ENCODE results near the gene KCTD4.
"Not testable (repeated sequence)": the region's sequence is repeated elsewhere in the genome, so short reads cannot be mapped to it uniquely, and the experiment has no call there.

Gene KCTD4

GRCh38 chr13:45200701-45201232 lies at the start of gene KCTD4:
Gene KCTD4 (minus strand): TSS chr13:45201045. CDS start chr13:45194567, 6,478 bp downstream.
- no peak for DNase-seq (ENCODE audit: low read depth in 2 of 2)

DNA sequence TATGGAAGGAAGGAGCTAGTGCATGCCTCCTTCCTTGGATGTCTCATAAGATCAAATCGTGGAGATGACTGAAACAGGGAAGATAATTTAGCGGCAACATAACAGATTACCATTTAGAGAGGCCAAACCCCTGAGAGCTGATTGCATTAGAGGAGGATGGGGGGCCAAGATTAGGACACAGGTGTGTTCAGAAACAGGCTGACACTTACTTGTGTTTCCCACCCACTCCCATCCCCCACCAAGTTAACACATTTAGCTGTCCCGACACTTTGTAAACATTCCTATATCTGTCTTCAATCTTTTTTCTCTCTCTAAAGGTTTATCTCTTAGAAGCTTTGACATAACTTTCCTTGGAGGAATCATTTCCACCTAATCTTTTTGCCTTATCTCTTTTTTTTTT lies 48.8 kb upstream of the KCTD4 start:
- no peak for DNase-seq (ENCODE audit: low read depth in 2 of 2)

GRCh38 chr13:45244736-45245135 lies 43.9 kb upstream of the KCTD4 start:
- DNase-seq (ENCODE audit: low read depth in 2 of 2), result not testable (repeated sequence)

GRCh38 chr13:45243077-45243476 lies 42.2 kb upstream of the KCTD4 start:
- no peak for DNase-seq (ENCODE audit: low read depth in 2 of 2)

- no peak for DNase-seq (ENCODE audit: low read depth in 2 of 2)
Measured at GRCh38 chr13:45242524-45242923, 41.7 kb upstream of the KCTD4 start.

DNA sequence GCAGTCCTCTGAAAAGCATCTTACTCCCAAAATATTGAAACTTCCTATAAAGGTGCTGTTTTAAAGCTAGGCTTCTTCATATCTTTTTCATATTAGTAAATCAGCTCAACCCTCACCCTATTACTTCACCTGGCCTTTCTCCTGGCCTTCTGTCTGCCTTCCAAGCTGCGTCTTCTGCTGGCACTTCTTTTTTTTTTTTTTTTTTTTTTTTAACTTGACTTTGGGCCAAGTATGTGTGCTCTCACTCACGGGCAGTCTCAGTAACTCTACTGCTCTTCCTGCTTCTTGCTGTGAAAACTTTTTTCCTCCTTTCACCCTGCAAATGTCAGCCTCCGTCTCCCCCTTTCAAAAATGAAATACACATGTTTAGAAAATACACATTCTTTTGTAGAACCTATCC lies 41.2 kb upstream of the KCTD4 start:
- DNase-seq (ENCODE audit: low read depth in 2 of 2), result no peak

GRCh38 chr13:45240143-45240542 lies 39.3 kb upstream of the KCTD4 start:
- no peak for DNase-seq (ENCODE audit: low read depth in 2 of 2)

DNA sequence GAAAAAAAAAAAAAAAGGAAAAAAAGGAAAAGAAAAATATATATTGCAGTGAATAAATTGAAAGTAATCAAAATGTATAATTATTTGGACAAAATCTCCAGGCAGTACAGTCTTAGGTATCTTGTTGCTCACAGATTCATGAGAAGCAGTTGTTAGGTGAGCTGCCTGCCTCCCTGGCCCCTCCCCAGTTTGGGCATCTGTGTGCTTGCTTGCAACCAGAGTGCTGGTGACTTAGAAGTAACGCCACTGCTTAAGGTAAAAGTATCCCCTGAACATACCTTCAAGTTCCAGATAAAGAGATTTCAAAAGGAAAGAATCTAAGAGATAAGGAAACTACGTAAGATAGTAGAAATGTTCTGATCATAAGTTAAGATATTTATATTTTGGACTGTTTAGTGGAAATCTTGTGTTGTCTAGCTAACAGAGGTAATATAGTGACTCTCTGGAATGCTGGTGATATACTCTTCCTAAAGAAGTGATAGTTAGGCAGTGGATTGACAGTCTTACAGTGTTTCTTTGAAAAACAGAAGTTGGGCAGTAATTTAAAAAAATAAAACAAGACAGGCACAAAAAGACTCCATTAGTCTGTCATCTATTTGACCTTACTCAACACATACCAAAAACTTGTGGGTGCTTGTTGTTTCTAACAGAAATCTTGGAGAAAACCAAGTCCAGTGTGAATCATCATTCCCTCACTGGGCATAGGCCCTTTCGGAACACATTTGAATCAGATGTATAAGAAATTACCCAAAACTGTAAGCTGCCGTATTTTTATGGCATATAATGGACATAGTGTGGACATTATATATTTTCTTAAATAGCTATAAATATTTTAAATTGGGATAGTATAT lies 38.3 kb upstream of the KCTD4 start:
- no peak for DNase-seq (ENCODE audit: low read depth in 2 of 2)

- DNase-seq (ENCODE audit: low read depth in 2 of 2), result no peak
Measured at GRCh38 chr13:45232591-45232990, 31.7 kb upstream of the KCTD4 start.

GRCh38 chr13:45231722-45232121 lies 30.9 kb upstream of the KCTD4 start:
- no peak for DNase-seq (ENCODE audit: low read depth in 2 of 2)

DNA sequence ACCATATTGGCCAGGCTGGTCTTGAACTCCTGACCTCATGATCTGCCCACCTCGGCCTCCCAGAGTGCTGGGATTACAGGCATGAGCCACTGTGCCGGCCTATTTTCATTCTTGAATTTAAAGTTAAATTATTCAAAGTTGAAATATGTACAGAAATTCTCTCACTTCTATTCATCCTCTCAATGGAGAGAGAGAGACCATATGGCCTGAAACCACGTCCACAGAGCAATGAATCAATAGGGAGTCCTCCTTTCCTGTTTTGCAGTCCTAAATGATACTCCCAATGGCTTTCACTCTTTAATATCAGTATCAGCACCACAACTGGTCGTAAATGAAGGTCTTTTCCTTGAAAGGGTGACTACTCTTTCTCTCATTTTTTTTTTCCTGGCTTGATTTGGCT lies 30.5 kb upstream of the KCTD4 start:
- no peak for DNase-seq (ENCODE audit: low read depth in 2 of 2)

DNA sequence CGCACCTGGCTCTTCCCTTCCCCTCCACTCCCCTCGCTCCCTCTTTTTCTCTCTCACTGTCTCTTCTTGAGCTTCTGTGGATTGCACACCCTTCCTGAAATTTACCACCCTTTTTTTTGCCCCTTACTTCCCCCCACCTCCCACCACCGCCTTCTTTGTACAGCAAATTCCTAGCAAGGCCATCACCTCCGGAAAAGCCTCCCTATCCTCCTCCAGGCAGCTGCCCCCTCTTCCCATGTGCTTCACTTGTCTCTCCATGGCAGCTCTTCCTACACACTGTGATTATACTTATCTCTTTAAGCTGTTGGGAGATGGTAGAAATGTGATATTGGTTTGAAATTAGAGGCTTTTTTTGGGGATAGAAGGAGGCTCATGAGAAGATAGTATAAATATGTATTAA lies 28.3 kb upstream of the KCTD4 start:
- no peak for DNase-seq (ENCODE audit: low read depth in 2 of 2)

DNA sequence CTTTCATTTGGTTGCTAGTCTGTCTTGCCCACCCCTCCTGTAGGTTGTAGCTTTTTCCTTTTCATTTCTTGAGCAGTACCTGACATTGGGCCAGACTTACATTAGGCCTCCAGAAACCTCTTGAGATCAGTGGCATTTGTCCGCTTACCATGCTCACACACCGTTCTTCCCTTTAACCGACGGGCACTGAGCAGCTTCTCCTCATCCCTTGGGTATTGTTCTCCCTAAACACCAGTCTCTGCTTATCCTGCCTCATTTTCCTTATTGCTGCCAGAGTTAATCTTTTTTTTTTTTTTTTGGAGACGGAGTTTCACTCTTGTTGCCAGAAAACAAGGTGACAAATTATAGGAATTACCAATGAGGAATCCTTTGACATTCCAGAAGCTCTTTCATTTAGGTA lies 27.2 kb upstream of the KCTD4 start:
- DNase-seq (ENCODE audit: low read depth in 2 of 2), result no peak

- DNase-seq (ENCODE audit: low read depth in 2 of 2), result no peak
Measured at GRCh38 chr13:45226024-45226423, 25.2 kb upstream of the KCTD4 start.

- no peak for DNase-seq (ENCODE audit: low read depth in 2 of 2)
Measured at GRCh38 chr13:45225370-45225769, 24.5 kb upstream of the KCTD4 start.

- no peak for DNase-seq (ENCODE audit: low read depth in 2 of 2)
Measured at GRCh38 chr13:45224176-45224575, 23.3 kb upstream of the KCTD4 start.

DNA sequence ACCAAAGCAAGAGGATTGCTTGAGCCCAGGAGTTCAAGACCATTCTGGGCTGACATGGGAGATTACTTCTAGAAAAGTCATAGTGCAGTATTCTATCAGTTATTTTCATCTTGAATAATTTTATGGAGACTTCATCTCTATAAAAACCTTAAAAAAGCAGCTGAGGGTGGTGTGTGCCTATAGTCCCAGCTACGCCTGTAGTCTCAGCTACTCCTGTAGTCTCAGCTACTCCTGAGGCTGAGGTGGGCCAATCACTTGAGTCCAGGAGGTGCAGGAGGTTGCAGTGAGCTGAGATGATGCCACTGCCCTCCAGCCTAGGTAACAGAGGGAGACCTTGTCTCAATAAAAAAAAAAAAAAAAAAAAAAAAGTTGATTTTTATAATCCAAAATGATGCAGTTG lies 22.1 kb upstream of the KCTD4 start:
- DNase-seq (ENCODE audit: low read depth in 2 of 2), result no peak

DNA sequence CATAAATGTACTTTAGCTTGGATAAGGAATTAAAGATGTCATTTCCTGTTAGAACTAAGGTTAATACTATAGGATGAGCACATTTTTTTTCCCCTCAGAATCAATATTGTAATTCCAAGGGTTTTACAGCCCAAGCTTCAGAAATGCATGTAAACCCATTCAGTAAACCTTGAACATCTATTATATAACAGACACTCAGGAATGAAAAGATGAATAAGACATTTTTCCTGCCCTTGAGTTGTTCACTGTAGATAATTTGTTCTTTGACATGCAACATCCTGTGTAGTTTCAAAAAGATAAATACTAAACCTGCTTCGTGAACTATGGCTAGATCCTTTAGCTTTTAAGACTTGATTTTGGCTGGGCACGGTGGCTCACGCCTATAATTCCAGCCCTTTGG lies 21.7 kb upstream of the KCTD4 start:
- no peak for DNase-seq (ENCODE audit: low read depth in 2 of 2)

DNA sequence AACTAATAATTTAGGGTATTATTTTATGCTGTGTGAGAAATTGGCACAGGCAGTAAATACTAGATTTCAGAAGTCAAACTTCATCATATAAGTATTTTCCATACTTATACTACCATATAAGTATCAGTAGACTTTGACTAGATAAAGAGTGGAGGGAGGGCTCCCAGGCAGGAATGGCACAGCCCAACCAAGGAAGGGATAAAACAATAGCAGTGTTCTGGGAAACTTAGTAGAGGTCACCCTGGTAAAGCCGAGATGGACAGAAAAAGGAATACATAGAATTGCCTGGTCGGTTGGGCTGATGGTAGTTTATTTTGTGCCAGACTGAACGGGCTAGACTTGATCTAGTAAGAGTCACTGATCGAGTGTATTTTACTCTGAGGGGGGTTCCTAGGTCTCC lies 19.6 kb upstream of the KCTD4 start:
- DNase-seq (ENCODE audit: low read depth in 2 of 2), result no peak

DNA sequence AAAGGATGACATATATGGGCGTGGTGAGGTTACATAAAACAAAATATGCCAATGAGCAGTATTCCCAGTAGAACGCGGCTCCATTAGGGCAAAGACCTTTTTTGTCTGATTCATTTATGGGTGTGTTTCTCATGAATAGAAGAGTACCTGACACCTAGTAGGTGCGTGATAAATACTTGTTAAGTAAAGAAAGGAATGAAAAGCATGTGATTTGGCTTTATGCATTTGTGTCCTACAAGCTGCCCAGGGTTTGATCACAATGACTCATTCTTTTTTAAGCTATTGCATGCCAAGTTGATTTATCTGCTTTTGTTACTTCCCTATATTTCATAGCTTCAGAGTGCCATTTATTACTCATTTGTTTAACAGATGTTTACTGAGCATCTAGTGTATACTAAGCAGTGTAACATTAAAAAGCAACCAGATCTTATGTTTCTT lies 19.1 kb upstream of the KCTD4 start:
- DNase-seq (ENCODE audit: low read depth in 2 of 2), result peak in 1 of 2 experiments; percentile 47

DNA sequence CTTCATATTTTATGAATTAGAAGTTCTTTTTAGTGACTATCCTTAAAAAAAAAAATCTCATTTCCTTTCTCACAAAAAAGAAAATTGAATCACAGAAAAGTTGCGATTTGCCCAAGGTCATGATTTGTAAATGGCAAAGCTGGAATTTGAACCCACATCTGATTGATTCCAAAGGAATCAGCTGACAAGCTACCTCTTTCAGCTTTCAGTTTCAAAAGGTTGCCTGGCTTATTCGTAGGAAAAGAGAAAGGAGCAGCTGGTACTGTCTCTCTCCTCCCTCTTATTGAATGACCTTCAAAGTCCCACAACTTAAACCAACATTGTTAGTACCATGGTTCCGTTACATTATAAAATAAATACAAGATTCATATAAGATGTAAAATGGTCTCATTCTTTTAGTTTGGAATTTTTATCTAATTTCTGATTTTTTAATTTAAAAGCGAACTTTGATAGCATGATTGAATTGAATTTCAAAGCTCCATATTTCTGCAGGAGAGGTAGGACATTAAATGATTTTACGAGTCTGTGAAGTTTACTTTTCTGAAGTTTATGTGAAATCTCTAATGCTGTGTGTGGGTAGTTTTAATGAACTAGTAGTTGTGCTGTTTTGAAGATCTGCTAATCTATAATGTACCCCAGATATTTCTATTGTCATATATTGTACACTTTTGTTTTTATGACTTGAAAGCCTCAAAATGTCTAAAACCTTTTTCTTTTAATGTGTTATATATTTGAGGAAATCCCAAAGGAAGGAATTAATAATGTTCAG lies 18.5 kb upstream of the KCTD4 start:
- DNase-seq (ENCODE audit: low read depth in 2 of 2), result no peak

DNA sequence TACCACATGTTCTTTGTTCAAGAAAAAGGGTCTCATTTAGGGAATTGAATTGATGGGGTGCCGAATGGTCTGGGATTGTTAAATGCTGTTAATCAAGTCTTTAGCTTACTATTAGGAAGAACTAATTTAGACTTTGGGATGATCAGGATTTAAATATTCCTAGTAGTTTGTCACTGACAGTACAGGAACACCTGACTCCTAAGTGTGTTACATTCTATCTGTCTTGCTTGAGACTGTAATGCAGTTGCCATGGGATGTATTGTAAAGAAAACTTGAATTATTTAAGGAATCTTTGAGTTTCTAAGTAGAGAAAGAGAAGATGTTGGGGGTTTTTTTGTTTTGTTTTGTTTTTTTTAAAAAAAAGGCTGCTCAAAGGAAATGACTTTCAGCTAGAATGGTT lies 17.8 kb upstream of the KCTD4 start:
- no peak for DNase-seq (ENCODE audit: low read depth in 2 of 2)

GRCh38 chr13:45216193-45216592 lies 15.3 kb upstream of the KCTD4 start:
- no peak for DNase-seq (ENCODE audit: low read depth in 2 of 2)
